ENCODE results near the gene MXD3.

MXD3 gene

DNA sequence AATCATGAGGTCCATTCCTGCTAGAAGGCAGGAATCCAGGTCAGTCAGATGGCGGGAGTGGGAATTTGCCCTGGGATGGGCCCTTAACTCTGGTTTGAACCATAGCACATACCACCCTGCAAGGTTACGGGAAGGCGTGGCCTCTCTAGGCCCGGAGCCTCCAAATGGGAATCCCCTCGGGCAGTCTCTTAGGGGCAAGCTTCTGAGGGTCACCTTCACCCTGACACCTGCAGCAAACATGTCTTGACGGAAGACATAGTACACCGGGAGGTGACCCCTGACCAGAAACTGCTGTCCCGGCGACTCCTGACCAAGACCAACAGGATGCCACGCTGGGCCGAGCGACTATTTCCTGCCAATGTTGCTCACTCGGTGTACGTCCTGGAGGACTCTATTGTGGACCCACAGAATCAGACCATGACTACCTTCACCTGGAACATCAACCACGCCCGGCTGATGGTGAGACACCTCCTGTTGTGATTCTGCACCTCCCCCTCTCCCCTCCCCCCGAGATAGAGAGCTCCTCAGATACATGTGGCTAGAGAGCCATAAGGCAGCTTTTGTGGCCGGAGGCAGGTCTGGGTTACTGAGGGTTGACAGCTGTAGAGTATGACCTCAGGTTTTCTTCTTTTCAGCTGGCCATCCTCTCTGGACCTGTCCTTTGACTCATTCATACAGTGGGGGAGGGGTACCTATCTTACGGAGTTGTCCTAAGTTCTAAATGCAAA lies 7.1 kb downstream of the MXD3 start:
- Histone ChIP-seq H3K9ac (ENCODE audit: low read length) (peak overlapping the region; percentile 79), H3K9me3 (ENCODE audit: control insufficient read depth, low read length) (no peaks in the 10 kb centered on the region), H3K4me1 (ENCODE audit: control insufficient read depth, insufficient read depth, low read length) (peaks cover 49% of the 10 kb centered on the region), H3K27me3 (ENCODE audit: control insufficient read depth, insufficient read depth, low read length) (no peaks in the 10 kb centered on the region), H3K36me3 (ENCODE audit: control insufficient read depth, insufficient read depth, low read length) (peaks cover 3% of the 10 kb centered on the region), H3K4me3 (ENCODE audit: low read length) (peak overlapping the region; percentile 87)

DNA sequence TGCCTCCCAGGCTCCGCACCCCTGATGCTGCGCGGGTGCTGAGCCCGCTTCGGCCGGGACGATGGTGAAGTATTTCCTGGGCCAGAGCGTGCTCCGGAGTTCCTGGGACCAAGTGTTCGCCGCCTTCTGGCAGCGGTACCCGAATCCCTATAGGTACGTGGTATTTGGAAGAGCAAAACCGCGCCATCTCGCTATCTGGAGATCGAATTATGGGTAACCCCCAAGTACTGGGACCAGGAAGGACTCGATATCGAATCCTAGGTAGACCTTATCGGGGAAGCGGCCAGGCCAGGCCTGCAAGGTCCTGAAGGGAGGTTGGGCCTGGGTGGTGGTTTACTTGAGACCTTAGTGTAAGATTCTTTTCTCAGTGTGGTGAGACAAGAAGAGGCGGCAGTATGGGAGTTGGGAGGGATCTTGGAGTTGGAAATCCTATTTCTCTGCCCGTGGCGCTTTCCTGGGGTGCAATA lies 7.7 kb downstream of the MXD3 start:
- Histone ChIP-seq H3K4me1 (ENCODE audit: control insufficient read depth, insufficient read depth, low read length) (peaks cover 49% of the 10 kb centered on the region), H3K36me3 (ENCODE audit: control insufficient read depth, insufficient read depth, low read length) (peaks cover 3% of the 10 kb centered on the region), H3K9ac (ENCODE audit: low read length) (peak overlapping the region; percentile 79)

DNA sequence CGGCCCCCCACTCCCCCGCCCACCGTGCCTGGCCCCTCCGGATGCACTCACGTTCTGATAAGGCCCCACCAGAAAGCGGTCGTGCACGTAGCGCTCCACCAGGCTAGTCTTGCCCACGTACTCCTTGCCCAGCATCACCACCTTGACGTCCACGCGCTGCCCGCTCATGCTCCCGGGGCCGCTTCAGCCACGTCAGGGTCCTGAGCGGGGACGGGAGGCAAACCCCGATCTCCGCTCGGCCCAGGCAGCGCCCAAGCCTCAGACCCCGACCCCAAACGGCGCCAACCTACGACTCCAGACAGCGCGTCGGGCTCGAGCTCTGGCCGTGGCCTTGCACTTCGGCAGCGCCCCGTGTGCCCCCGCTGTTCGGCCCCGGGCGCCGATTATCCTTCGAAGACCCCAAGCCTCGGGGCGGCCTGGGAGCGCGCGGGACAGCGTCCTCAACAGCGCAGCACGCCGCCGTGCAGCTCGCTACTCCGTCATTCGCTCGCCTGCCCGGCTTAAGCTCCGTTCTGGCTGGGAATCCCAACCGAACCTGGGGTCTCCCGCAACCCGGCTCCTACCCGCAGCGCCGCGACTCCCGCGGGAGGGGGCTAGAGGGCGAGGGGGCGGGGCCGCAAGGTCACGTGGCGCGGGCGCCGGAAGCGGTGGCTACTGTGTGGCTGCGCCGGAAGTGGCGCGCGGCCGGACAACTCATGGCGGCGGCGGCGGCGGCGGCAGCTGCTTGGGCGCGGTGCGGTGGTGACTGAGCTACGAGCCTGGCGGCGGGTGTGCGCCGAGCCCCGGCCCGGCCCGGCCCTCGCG lies 8.4 kb downstream of the MXD3 start, which contains the start of the genes PRELID1 and RAB24:
PRELID1 (plus strand) TSS at position 679 of the 804 bp plus-strand sequence. CDS start 187 bp downstream, outside the sequence.
RAB24 (minus strand) TSS at position 599 of the 804 bp plus-strand sequence; CDS start at position 168, 431 bp downstream.
- H3K27me3 ChIP-seq (ENCODE audit: control insufficient read depth, insufficient read depth, low read length): no peaks in the 10 kb centered on the region
- H3K4me3 ChIP-seq (ENCODE audit: low read length): peak within 1 kb of the TSS; percentile 87
- H3K9ac ChIP-seq (ENCODE audit: low read length): peak within 1 kb of the TSS; percentile 79
- peaks cover 3% of the 10 kb centered on the region for H3K36me3 ChIP-seq (ENCODE audit: control insufficient read depth, insufficient read depth, low read length)
- peaks cover 49% of the 10 kb centered on the region for H3K4me1 ChIP-seq (ENCODE audit: control insufficient read depth, insufficient read depth, low read length)
- H3K9me3 ChIP-seq (ENCODE audit: control insufficient read depth, low read length): no peaks in the 10 kb centered on the region

More for the DNA sequence above, 7.7 kb downstream of the MXD3 start:
- H3K27me3 ChIP-seq (ENCODE audit: control insufficient read depth, insufficient read depth, low read length): no peaks in the 10 kb centered on the region
- H3K4me3 ChIP-seq (ENCODE audit: low read length): peak overlapping the region; percentile 87
- no peaks in the 10 kb centered on the region for H3K9me3 ChIP-seq (ENCODE audit: control insufficient read depth, low read length)

DNA sequence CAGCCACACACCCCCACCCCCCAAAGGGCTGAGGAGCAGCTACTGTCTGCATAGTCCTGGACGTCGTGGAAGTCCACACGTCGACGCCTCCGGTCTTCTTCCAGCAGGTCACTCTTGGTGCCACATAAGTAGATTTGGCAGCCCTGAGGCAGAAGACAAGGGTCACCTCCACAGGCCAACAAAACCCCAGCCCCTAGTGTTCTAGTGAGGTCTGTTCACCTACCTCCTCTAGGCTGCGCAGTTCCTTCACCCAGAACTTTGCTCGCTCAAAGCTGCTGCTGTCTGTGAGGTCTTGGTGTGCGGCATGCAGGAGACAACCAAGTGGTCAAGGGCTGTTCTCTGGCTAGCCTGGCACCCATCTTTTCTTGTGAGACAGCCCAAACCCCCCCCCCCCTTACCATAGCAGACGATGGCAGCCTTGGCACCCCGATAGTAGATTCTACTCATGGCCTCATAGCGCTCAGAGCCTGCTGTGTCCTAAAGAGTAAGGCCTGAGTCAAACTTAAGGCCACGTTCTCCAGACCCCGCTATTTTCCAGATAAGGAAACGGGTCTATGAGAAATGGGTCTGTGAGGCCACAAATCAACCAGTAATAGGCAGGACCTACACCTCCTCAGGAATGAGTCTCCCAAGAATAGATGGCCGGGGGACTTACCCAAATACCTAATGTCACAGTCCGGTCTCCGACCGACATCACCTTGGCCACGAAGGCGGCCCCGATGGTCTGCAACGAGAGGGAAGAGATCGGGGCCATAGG lies 9.2 kb downstream of the MXD3 start:
- H3K4me1 ChIP-seq (ENCODE audit: control insufficient read depth, insufficient read depth, low read length): peaks cover 49% of the 10 kb centered on the region
- H3K9ac ChIP-seq (ENCODE audit: low read length): peak overlapping the region; percentile 72

DNA sequence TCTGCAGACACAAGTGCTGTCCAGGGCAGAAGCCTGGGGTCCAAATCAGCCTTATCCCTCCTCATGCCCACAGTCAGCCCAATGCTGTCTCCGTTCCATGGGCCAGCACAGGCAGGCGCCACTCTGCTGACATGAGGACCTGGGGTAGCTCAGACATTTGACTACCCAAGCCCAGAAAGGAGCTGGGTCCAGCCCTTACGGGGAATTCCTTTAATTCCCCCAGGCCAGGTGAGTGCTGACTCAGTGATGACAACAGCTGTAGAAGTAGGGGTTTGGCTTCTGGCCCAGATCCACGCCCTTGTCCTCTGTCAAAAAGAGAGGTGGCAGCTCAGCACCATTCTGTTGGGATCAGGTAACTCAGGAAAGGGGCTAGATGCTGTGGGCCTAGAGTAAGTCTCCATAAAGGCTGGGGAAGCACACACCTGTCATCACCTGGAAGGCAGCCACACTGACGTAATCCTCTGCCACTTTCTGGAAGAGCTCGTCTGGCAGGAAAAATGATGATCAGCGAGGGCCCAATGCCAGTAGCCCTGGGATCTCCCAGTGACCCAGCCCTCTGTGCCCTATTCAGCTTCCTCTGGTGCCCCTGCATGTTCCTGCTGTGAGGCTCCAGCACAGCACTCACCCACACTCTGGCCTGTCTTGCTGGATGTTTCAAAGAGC lies 10.1 kb downstream of the MXD3 start:
- H3K4me1 ChIP-seq (ENCODE audit: control insufficient read depth, insufficient read depth, low read length): peaks cover 53% of the 10 kb centered on the region
- peak overlapping the region; percentile 26 for H3K9ac ChIP-seq (ENCODE audit: low read length)
- H3K9me3 ChIP-seq (ENCODE audit: control insufficient read depth, low read length): no peaks in the 10 kb centered on the region
- H3K36me3 ChIP-seq (ENCODE audit: control insufficient read depth, insufficient read depth, low read length): peaks cover 3% of the 10 kb centered on the region
- H3K27me3 ChIP-seq (ENCODE audit: control insufficient read depth, insufficient read depth, low read length): no peaks in the 10 kb centered on the region
- H3K4me3 ChIP-seq (ENCODE audit: low read length): no peak overlapping the region

More for the DNA sequence above, 9.2 kb downstream of the MXD3 start:
- Histone ChIP-seq H3K4me3 (ENCODE audit: low read length) (peak overlapping the region; percentile 87), H3K9me3 (ENCODE audit: control insufficient read depth, low read length) (no peaks in the 10 kb centered on the region), H3K36me3 (ENCODE audit: control insufficient read depth, insufficient read depth, low read length) (peaks cover 3% of the 10 kb centered on the region), H3K27me3 (ENCODE audit: control insufficient read depth, insufficient read depth, low read length) (no peaks in the 10 kb centered on the region)

DNA sequence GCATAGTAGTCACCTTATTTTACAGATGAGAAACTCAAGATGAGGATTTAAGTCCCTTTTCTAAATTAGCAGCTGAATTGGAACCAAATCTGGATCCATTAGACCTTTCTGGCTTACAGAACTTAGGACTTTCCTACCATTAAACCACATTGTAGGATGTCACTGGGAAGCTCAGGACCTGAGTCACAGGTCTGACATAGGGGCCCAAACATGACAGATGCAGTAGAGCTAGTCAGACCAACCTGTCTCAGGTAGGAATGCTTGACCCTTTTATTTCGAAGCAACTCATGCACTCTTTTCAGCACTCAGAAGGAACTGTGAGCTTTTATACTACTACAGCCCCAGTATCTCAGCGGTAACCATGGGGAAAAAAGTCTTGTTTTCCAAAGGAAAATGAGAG lies 10.7 kb downstream of the MXD3 start:
- Histone ChIP-seq H3K9me3 (ENCODE audit: control insufficient read depth, low read length) (no peaks in the 10 kb centered on the region), H3K27me3 (ENCODE audit: control insufficient read depth, insufficient read depth, low read length) (no peaks in the 10 kb centered on the region), H3K36me3 (ENCODE audit: control insufficient read depth, insufficient read depth, low read length) (peaks cover 3% of the 10 kb centered on the region), H3K9ac (ENCODE audit: low read length) (no peak overlapping the region), H3K4me1 (ENCODE audit: control insufficient read depth, insufficient read depth, low read length) (peaks cover 60% of the 10 kb centered on the region), H3K4me3 (ENCODE audit: low read length) (no peak overlapping the region)

DNA sequence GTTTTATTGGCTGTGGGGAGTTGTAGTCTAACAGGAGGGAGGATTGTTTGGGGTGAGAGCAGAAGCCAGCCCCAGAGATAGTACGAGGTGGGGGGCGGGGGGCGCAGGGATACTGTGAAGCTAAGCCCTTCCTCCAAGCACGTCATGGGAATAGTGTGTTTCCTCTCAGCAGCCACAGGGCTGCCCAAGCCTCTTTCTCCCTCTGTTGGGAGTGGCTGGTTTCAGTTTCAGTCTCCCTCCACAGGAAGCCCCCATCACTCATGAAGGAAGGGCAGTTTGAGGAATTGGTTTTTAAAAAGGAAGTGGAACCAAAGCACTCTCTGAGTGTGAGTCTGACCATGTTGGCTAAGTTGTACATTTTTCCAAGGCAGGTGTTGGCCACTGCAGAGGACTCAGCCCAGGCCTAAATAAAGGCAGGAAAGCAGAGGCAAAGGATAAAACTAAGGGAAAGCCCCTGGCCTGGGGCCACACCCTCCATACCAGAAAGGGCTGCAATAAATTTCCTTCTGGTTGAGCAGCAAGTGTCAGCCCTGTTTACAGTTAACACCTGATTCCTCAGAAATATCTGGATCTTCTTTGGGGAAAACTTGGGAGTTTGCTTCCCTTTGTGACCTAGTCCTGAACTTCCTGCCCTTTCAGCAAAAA lies 11.3 kb downstream of the MXD3 start:
- Histone ChIP-seq H3K4me3 (ENCODE audit: low read length) (no peak overlapping the region), H3K9me3 (ENCODE audit: control insufficient read depth, low read length) (no peaks in the 10 kb centered on the region), H3K9ac (ENCODE audit: low read length) (no peak overlapping the region), H3K27me3 (ENCODE audit: control insufficient read depth, insufficient read depth, low read length) (no peaks in the 10 kb centered on the region), H3K36me3 (ENCODE audit: control insufficient read depth, insufficient read depth, low read length) (peaks cover 4% of the 10 kb centered on the region), H3K4me1 (ENCODE audit: control insufficient read depth, insufficient read depth, low read length) (peaks cover 58% of the 10 kb centered on the region)

DNA sequence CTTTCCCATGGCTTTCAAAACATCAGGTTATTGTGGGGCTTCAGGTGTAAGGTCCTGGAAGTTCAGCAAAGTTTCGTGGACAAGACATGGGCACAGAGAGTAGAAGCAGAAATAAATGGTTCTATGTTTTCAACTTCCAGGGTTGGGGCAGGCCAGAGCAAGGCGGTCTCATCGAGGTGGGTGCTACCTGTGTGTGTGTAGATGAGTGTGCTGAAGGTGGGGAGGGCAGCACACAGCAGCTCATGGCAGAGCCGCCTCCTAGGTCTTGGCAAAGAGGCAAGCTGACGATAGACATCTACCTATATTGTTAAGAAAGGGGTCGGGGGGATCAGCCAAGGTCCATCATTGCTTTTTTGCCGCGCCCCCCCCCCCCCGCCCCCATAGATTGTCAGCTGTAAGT lies 12.0 kb downstream of the MXD3 start:
- H3K4me1 ChIP-seq (ENCODE audit: control insufficient read depth, insufficient read depth, low read length): peaks cover 51% of the 10 kb centered on the region
- H3K36me3 ChIP-seq (ENCODE audit: control insufficient read depth, insufficient read depth, low read length): peaks cover 8% of the 10 kb centered on the region
- H3K9ac ChIP-seq (ENCODE audit: low read length): no peak overlapping the region
- no peaks in the 10 kb centered on the region for H3K9me3 ChIP-seq (ENCODE audit: control insufficient read depth, low read length)
- no peaks in the 10 kb centered on the region for H3K27me3 ChIP-seq (ENCODE audit: control insufficient read depth, insufficient read depth, low read length)
- no peak overlapping the region for H3K4me3 ChIP-seq (ENCODE audit: low read length)

DNA sequence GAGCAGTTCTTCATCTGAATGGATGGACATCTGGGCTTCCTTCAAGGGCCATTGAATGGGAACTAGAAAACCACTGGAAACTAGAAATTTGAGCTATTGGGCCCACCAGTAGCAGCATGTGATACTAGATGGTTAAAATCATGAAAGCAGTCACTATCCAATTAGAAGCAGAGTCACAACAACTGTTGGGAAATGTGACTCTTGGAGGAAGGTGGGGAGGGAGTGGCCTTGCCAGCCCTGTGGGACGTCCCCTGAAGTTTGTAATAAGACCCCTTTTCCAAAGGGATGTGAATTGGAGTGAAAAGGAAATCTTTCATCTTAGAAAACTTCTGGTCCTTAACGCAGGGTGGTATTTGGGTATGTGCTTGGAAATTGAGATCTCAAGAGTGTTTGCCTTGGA lies 13.8 kb downstream of the MXD3 start:
- H3K4me3 ChIP-seq (ENCODE audit: low read length): no peak overlapping the region
- H3K9ac ChIP-seq (ENCODE audit: low read length): no peak overlapping the region
- H3K27me3 ChIP-seq (ENCODE audit: control insufficient read depth, insufficient read depth, low read length): no peaks in the 10 kb centered on the region
- H3K4me1 ChIP-seq (ENCODE audit: control insufficient read depth, insufficient read depth, low read length): peaks cover 43% of the 10 kb centered on the region
- no peaks in the 10 kb centered on the region for H3K9me3 ChIP-seq (ENCODE audit: control insufficient read depth, low read length)
- peaks cover 20% of the 10 kb centered on the region for H3K36me3 ChIP-seq (ENCODE audit: control insufficient read depth, insufficient read depth, low read length)

DNA sequence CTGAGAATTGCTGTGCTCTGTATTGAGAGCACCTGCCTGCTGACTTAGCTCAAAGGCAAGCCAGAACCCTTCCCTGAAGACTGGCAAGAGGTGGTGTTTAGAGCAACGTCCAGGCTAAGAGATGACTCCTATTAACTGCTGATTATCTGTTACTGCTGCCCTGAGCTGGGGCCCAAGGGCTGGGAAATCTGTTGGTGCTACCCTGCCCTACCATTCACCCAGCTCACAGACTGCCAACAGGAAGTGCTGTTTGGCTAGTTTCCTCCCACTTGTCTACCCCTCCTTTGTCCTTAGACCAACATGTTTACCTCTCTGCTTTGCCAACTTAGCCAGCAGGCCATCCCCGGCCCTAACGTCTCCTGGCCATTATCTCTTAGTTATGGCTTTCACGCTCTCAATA lies 15.1 kb downstream of the MXD3 start:
- H3K9me3 ChIP-seq (ENCODE audit: control insufficient read depth, low read length): no peaks in the 10 kb centered on the region
- peaks cover 20% of the 10 kb centered on the region for H3K36me3 ChIP-seq (ENCODE audit: control insufficient read depth, insufficient read depth, low read length)
- peaks cover 30% of the 10 kb centered on the region for H3K4me1 ChIP-seq (ENCODE audit: control insufficient read depth, insufficient read depth, low read length)
- no peaks in the 10 kb centered on the region for H3K27me3 ChIP-seq (ENCODE audit: control insufficient read depth, insufficient read depth, low read length)
- no peak overlapping the region for H3K4me3 ChIP-seq (ENCODE audit: low read length)
- H3K9ac ChIP-seq (ENCODE audit: low read length): no peak overlapping the region

DNA sequence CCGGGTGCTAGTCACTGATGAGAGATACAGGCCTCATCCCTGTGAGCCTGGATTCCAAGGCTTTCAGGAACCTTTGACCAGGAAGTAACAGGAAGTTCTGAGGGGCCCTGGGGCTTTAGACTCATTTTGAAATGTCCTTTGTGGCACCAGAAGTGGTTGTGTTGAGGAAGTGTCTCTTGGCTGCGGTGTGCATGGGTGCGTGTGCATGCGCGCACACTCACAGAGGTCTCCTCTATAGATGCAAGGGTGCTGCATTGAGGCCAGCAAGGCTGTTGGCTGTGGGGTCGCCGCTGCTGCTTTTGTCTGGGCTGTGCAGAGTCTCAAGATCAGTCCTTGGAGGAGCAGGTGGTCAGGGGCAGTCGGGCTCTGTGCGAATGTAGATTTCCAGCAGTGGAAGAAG lies 15.8 kb downstream of the MXD3 start:
- Histone ChIP-seq H3K9ac (ENCODE audit: low read length) (no peak overlapping the region), H3K4me1 (ENCODE audit: control insufficient read depth, insufficient read depth, low read length) (peaks cover 23% of the 10 kb centered on the region), H3K36me3 (ENCODE audit: control insufficient read depth, insufficient read depth, low read length) (peaks cover 20% of the 10 kb centered on the region)

More for the DNA sequence above, 15.8 kb downstream of the MXD3 start:
- Histone ChIP-seq H3K27me3 (ENCODE audit: control insufficient read depth, insufficient read depth, low read length) (no peaks in the 10 kb centered on the region), H3K4me3 (ENCODE audit: low read length) (no peak overlapping the region), H3K9me3 (ENCODE audit: control insufficient read depth, low read length) (no peaks in the 10 kb centered on the region)
